ENCODE data around the gene SOX18. TPM values are rescaled to one million over a fixed set of nuclear protein-coding genes. Genes with fewer than 3 reads are reported as not detected.
"Not testable (repeated sequence)": the region's sequence is repeated elsewhere in the genome, so short reads cannot be mapped to it uniquely, and the experiment has no call there.

Gene SOX18
- polyA plus RNA-seq, 5 donors = 11.2 to 28.8 (median 13.7) TPM

DNA sequence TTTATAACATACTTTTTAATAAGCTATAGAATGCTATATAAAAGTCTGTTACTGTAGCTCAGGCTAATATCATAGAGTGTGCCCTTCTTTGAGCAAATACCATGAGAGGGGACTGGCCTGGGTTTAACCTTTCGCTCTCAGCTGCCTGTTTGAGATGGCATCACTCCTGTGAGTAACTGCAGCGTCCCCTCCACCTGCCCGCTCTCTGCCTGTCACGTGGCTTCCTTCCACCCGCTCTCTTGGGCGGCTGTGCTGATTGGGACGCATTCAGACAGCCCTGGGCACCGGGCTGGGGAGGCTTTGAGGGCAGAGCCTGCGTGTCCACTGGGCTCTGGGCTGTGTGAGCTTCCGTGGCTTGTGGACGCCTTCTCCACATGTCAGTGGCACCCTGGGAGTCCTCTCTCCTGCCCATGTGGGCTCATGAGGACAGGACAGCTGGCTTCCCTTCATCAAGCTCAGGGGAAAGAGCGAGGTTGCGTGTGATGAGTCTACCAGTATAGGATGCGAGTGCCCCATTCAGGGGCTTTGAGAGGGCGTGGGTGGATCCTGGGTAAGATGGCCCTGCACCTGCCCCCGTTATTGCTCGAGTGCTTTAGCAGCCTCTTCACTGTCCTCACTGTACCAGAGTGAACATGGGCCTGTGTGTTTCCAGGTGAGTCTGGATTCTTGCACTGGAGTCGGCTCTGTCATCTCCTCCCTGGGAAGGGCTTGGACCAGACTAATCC is 24.2 kb downstream of the SOX18 start:
- DNase-seq = no peak

- DNase-seq = no peak
Measured at GRCh38 chr20:64024141-64024990, 25.1 kb downstream of the SOX18 start.

DNA sequence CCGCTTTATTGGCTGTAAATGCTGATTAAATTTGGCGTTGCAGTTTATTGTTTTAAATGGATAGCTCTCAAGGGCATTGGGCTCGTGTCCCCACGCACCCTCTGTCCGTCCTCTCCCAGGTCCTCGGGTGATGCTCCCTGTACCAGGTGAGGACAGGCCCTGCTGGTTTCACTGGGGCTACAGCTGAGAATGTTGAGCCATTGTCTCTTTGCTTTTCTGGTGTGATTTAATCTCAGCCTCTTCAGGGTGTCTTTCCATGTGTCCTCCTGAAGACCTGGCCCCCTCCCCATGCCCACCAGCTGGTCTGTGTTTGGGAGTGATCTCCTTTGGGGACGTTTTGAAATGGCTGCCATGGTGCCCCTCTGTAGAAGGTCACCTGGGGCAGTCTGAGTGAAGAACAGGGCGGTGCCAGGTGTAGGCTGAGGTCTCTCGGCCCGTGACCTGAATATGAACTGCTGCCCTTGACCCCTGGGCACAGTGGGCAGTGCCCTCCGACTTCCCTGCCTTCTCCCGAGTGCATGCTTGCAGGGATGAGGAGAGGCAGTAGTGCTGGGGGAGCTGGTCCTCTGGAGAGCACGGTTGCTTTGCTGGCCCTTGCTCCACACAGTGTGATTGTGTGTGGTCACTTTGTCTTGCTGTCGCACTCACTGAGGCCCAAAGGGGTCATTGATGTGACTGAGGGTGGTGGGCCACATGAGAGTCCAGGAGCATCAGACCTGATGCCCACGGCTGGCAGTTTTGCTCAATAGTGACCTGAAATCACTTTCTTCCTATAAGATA is 25.9 kb downstream of the SOX18 start:
- no peak for DNase-seq

GRCh38 chr20:64022671-64023360 is 26.6 kb downstream of the SOX18 start:
- DNase-seq = no peak

DNA sequence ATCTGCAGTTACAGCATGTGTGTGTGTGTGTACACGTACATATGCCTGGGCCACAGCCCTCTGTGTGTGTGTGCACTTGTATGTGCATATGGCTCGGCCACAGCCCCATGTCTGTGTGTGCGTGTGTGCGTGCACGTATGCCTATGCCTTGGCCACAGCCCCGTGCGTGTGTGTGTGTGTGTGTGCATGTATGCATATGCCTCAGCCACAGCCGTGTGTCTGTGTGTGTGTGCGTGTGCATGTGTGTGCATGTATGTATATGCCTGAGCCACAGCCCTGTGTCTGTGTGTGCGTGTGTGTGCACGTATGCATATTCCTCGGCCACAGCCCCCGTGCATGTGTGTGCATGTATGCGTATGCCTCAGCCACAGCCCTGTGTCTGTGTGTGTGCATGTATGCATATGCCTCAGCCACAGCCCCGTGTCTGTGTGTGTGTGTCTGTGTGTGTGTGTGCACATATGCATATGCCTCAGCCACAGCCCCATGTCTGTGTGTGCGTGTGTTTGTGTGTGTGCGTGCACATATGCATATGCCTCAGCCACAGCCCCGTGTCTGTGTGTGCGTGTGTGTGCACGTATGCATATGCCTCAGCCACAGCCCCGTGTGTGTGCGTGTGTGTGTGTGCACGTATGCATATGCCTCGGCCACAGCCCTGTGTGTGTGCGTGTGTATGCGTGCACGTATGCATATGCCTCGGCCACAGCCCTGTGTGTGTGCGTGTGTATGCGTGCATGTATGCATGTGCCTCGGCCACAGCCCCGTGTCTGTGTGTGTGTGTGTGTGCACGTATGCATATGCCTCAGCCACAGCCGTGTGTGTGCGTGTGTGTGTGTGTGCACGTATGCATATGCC is 28.1 kb downstream of the SOX18 start:
- DNase-seq = no peak

DNA sequence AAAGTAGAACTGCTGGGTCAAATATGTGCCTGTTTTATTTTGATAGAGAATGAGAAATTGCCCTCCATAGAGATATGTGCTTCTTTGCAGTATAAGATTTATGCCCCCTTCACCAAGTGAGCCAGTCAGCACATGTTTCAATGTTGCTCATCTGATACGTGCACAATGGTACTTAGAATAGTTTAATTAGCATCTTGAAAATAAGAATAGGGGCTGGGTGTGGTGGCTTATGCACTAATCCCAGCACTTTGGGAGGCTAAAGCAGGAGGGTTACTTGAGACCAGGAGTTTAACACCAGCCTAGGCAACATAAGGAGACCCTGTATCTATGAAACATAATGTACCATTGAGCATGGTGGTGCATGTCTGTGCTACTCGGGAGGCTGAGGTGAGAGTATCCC is 33.8 kb downstream of the SOX18 start:
- DNase-seq = no peak

DNA sequence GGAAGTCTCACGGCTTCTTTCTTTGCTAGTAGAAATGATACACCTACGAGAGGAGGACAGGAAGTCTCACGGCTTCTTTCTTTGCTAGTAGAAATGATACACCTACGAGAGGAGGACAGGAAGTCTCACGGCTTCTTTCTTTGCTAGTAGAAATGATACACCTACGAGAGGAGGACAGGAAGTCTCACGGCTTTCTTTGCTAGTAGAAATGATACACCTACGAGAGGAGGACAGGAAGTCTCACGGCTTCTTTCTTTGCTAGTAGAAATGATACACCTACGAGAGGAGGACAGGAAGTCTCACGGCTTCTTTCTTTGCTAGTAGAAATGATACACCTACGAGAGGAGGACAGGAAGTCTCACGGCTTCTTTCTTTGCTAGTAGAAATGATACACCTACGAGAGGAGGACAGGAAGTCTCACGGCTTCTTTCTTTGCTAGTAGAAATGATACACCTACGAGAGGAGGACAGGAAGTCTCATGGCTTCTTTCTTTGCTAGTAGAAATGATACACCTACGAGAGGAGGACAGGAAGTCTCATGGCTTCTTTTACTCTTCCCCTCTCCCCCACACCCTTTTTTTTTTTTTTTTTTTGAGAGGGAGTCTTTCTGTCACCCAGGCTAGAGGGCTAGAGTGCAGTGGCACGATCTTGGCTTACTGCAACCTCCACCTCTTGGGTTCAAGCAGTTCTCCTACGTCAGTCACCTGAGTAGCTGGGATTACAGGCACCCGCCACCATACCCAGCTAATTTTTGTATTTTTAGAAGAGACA is 36.9 kb downstream of the SOX18 start:
- not testable (repeated sequence) for DNase-seq

DNA sequence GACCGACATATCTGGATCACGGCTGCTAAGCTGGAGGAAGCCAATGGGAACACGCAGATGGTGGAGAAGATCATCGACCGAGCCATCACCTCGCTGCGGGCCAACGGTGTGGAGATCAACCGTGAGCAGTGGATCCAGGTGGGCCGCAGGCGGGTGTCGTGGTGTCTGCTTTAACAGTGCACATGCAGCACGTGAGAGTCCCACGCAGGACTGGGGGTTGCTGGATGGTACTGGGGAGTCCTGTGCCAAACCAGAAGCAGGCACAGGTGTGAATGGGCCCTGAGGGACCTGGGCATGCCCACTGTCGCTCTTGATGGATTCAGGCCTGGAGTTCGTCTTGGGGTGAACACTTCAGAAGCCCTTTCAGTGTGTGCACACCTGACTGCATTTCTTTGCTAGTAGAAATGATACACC is 38.1 kb downstream of the SOX18 start:
- no peak for DNase-seq

DNA sequence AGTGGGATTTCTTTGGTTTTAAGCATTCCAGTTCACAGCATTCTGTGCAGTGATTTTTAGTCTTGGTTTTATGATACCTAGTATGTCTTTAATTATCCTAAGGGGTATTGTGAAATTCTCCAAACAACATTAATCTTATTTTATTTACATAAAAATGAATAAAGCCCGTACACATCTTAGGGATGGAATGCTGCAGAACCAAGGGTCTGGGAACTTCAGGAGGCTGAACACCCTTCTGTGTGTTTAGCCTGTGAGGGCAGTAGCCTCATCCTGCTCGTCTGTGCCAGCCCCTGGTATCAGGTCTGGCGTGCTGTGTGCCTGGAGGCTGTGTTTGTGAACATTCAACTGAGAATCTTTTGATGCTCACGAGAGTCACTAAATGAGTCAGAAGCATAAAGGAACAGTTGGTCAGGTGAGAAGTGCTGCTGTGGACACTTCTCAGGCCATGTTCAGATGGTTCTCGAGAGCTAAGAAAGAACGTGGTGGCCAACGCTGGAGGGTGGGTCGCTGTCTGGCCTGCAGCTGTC is 38.7 kb downstream of the SOX18 start:
- no peak for DNase-seq

- DNase-seq = no peak
Measured at GRCh38 chr20:64009811-64010387, 39.5 kb downstream of the SOX18 start.

- DNase-seq = no peak
Measured at GRCh38 chr20:64006902-64007301, 42.5 kb downstream of the SOX18 start.

GRCh38 chr20:64006490-64006889 is 42.9 kb downstream of the SOX18 start:
- DNase-seq = no peak

- no peak for DNase-seq
Measured at GRCh38 chr20:64005394-64005793, 44.0 kb downstream of the SOX18 start.

DNA sequence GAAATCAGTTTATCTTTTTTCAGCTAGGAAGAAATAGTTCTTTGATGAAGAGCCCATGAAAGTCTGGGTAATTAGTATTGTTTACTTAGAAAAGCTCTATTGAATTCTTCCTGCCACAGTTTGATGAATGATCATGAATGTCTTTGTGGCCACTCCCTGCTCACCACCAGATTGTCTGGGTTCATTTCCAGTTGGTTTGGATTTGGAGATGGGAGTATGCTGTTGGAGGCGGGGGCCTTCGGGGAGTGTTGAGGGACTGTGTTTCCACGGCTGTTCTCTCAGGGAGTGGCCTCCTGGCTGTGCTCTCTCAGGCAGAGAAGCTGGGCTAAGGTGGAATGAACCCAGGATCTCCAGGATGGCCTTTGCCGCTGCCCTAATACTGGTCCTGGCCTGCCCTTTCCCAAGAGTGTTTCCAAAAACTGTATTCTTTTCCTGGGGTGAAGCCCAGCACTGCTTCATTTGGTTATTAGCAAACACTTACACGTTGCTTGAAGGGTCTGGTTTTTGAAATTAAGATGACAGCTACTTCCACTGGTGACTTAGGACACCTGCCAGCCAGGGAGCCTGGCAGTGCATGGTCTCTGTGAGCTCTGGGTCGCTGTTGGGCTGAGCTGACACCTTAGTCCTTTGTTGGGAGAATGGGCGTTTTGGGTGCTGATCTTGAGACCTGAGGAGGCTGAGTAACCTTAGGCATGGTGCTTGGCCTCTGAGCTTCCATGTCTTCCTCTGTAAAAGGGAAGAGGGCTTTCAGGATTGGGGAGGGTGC is 45.3 kb downstream of the SOX18 start:
- no peak for DNase-seq

DNA sequence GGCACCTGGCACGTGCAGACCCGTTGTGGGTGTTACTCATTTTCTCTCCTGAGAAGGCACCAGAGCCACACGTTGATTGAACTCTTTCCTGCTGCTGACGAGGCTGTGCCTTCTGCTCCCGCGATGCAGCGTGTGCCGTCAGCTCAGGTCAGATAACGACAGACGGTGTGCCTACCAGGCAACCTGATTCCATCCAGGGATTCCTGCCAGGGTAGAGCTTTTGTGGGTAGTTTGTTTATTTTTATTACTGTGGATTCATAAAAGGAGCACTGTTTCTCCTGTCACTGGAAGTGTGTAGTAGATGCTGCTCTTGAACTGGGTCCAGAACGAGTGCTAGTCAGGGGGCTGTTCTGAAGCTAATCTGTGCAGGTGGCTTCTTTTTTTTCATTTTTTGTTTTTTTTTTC is 47.8 kb downstream of the SOX18 start:
- DNase-seq = no peak

DNA sequence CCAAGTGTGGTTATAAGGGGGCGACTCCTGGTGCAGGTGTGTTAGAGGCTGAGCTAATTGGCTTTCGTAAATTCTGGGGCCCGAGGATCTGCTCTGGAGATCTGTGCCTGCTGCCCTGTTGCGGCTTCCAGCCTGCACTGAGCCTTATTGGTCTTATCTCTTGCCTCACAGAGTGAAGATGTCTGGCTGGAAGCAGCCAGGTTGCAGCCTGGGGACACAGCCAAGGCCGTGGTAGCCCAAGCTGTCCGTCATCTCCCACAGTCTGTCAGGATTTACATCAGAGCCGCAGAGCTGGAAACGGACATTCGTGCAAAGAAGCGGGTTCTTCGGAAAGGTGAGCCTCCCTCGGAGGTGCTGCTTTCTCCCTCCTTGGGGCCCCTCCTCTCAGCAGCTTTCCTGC is 48.5 kb downstream of the SOX18 start:
- DNase-seq = no peak
